Body of pancreas (tissue), 4 donors: Measurements from ENCODE around the gene FAH.

Experiments
- CTCF ChIP-seq, 7 experiments: fragments of 450-650 bp in 4 of 7; fragments of 200-600 bp in 3 of 7; sonication (generic) in 3 of 7; IDR thresholded peaks; one replicate each; pipeline ENCODE4 v1.5.1; 2016 to 2019; ENCODE audit warnings: antibody characterized with exemption in 7 of 7
- POLR2A ChIP-seq, 3 donors: fragments of 450-650 bp; IDR thresholded peaks; one replicate each; pipeline ENCODE4 v1.6.1; 2016; ENCODE audit warnings: antibody characterized with exemption in 3 of 3, mild to moderate bottlenecking in 2 of 3

- no peak for TF ChIP-seq CTCF (IDR thresholded peaks at IDR 0.05)
- no peak for TF ChIP-seq POLR2A (IDR thresholded peaks at IDR 0.05)
Observed at GRCh38 chr15:80208758-80209734, 56.2 kb downstream of the FAH start.
